Measurements from ENCODE around the gene LRRC3.

The LRRC3 gene

GRCh38 chr21:44461005-44461404, 5.7 kb downstream of the LRRC3 start:
- no peak for FAIRE-seq
- no peak for TF ChIP-seq CTCF (IDR thresholded peaks at IDR 0.05; ENCODE audit: insufficient read depth, missing control alignments)
- DNase-seq (ENCODE audit: insufficient read length, low spot score): no peak

- DNase-seq (ENCODE audit: insufficient read length, low spot score) (no peak), FAIRE-seq (no peak)
- no peak for TF ChIP-seq CTCF (IDR thresholded peaks at IDR 0.05; ENCODE audit: insufficient read depth, missing control alignments)
Observed at GRCh38 chr21:44461464-44462001, 6.2 kb downstream of the LRRC3 start.

- no peak for TF ChIP-seq CTCF (IDR thresholded peaks at IDR 0.05; ENCODE audit: insufficient read depth, missing control alignments)
- FAIRE-seq (no peak), DNase-seq (ENCODE audit: insufficient read length, low spot score) (no peak)
Observed at GRCh38 chr21:44462086-44462833, 7.0 kb downstream of the LRRC3 start.

- DNase-seq (ENCODE audit: insufficient read length, low spot score) (no peak), FAIRE-seq (no peak)
- TF ChIP-seq CTCF (IDR thresholded peaks at IDR 0.05; ENCODE audit: insufficient read depth, missing control alignments): no peak
Observed at GRCh38 chr21:44462834-44463200, 7.5 kb downstream of the LRRC3 start.

- no peak for DNase-seq (ENCODE audit: insufficient read length, low spot score)
- FAIRE-seq: no peak
- no peak for TF ChIP-seq CTCF (IDR thresholded peaks at IDR 0.05; ENCODE audit: insufficient read depth, missing control alignments)
Observed at GRCh38 chr21:44463724-44464123, 8.4 kb downstream of the LRRC3 start.

- TF ChIP-seq CTCF (IDR thresholded peaks at IDR 0.05; ENCODE audit: insufficient read depth, missing control alignments): no peak
- FAIRE-seq (no peak), DNase-seq (ENCODE audit: insufficient read length, low spot score) (no peak)
Observed at GRCh38 chr21:44464351-44464750, 9.0 kb downstream of the LRRC3 start.

- FAIRE-seq: no peak
- no peak for DNase-seq (ENCODE audit: insufficient read length, low spot score)
- TF ChIP-seq CTCF (IDR thresholded peaks at IDR 0.05; ENCODE audit: insufficient read depth, missing control alignments): no peak
Observed at GRCh38 chr21:44466351-44466954, 11.1 kb downstream of the LRRC3 start.
